CD1c-positive myeloid dendritic cell (primary cell): ENCODE measurements around the gene ZNF317.

ENCODE experiments used
- DNase-seq: peaks from one replicate; pipeline ENCODE4 v3.0.0-alpha.2; 2016; ENCODE audit errors: extremely low spot score

The ZNF317 gene

GRCh38 chr19:9171393-9171991, 31.3 kb downstream of the ZNF317 start:
- peak; percentile 49 for DNase-seq

- no peak for DNase-seq
Observed at GRCh38 chr19:9175326-9175725, 35.1 kb downstream of the ZNF317 start.

GRCh38 chr19:9178901-9179300, 38.7 kb downstream of the ZNF317 start, which contains the start of gene OR7D2:
Gene OR7D2 (plus strand): TSS chr19:9178979. CDS start chr19:9185782, 6,803 bp downstream.
- no peak for DNase-seq

GRCh38 chr19:9183000-9183399, 42.8 kb downstream of the ZNF317 start:
- no peak for DNase-seq

- DNase-seq, result no peak
Observed at GRCh38 chr19:9187191-9187590, 47.0 kb downstream of the ZNF317 start.

- no peak for DNase-seq
Observed at GRCh38 chr19:9189535-9189934, 49.3 kb downstream of the ZNF317 start.

GRCh38 chr19:9198044-9198443, 57.8 kb downstream of the ZNF317 start:
- DNase-seq, result peak; percentile 66

GRCh38 chr19:9205501-9206113, 65.4 kb downstream of the ZNF317 start:
- peak; percentile 61 for DNase-seq
